Posterior vena cava (tissue), 2 donors: Measurements from ENCODE around the gene TAAR6. TPM values are rescaled to one million over a fixed set of nuclear protein-coding genes. Genes with fewer than 3 reads are reported as not detected.
"Not testable (repeated sequence)": the region's sequence is repeated elsewhere in the genome, so short reads cannot be mapped to it uniquely, and the experiment has no call there.

Source experiments
- DNase-seq: peaks from one replicate; pipeline ENCODE4 v3.0.0-alpha.2; 2020; ENCODE audit warnings: low spot score
- intact Hi-C, 2 donors: fragments of 100-400 bp; cut with DNase I; formaldehyde crosslinking; loops; one replicate each; pipeline versions ENCODE4 v1.14.1 to v1.14.2; 2022 to 2023
- long read RNA-seq, 2 donors: library from polyadenylated mRNA; unstranded; transcript quantifications; one replicate each; pipeline ENCODE4 v2.0.0, GENCODE V29; 2020 to 2021
- total RNA-seq, 2 donors: library from RNA; stranded (reverse); fragmentation: NEBNext Ultra II Directional; extraction: Animal tissue kit (Norgen Biotek cat#: 25700); gene quantifications; one replicate each; pipeline ENCODE4 v1.2.1, GENCODE V29; 2021
- donor health status: DM: yes; HTN: yes; CAD: no.
- donor health status: DM: yes; HTN: yes; CAD: no.

TAAR6 gene
- not detected for total RNA-seq
- long read RNA-seq, donor 1 = 0 reads
- long read RNA-seq, donor 2 = 0 reads

GRCh38 chr6:132570221-132570777 lies at the start of gene TAAR6:
Gene TAAR6, plus strand, starts transcription at chr6:132570322. Its CDS starts 0 bp downstream, at chr6:132570322.
- DNase-seq = no peak
- intact Hi-C loops = no loop called here

GRCh38 chr6:132520953-132521352 lies 49.2 kb upstream of the TAAR6 start:
- no peak for DNase-seq
- intact Hi-C loops = no loop called here

- no peak for DNase-seq
- intact Hi-C loops = no loop called here
These were observed 45.5 kb upstream of the TAAR6 start for GRCh38 chr6:132524646-132525045.

- intact Hi-C loops = no loop called here
- no peak for DNase-seq
These were observed 44.3 kb upstream of the TAAR6 start for GRCh38 chr6:132525866-132526265.

GRCh38 chr6:132526461-132526860 lies 43.7 kb upstream of the TAAR6 start:
- intact Hi-C loops = no loop called here
- DNase-seq = no peak

GRCh38 chr6:132527791-132528190 lies 42.3 kb upstream of the TAAR6 start:
- DNase-seq = no peak
- intact Hi-C loops = no loop called here

- intact Hi-C loops = no loop called here
- DNase-seq = no peak
These were observed 39.7 kb upstream of the TAAR6 start for GRCh38 chr6:132530293-132530974.

- intact Hi-C loops, DNase-seq: not testable (repeated sequence)
These were observed 35.6 kb upstream of the TAAR6 start for GRCh38 chr6:132534546-132534945.

GRCh38 chr6:132537145-132537544 lies 33.0 kb upstream of the TAAR6 start:
- intact Hi-C loops = no loop called here
- DNase-seq = no peak

GRCh38 chr6:132537977-132538376 lies 32.1 kb upstream of the TAAR6 start, which contains the start of gene TAAR9:
Gene TAAR9, plus strand, starts transcription at chr6:132538277. Its CDS starts 13 bp downstream, at chr6:132538290.
- no peak for DNase-seq
- intact Hi-C loops = no loop called here

GRCh38 chr6:132544826-132545225 lies 25.3 kb upstream of the TAAR6 start:
- intact Hi-C loops = loop anchor here in 1 of 2 donors (10.0 kb wide), 1 partner anchor 240 kb away; no protein-coding TSS in a partner anchor
- no peak for DNase-seq

- intact Hi-C loops = loop anchor here in 1 of 2 donors (10.0 kb wide), 1 partner anchor 236 kb away; no protein-coding TSS in a partner anchor
- no peak for DNase-seq
These were observed 21.2 kb upstream of the TAAR6 start for GRCh38 chr6:132548746-132549463.

GRCh38 chr6:132551214-132551613 lies 18.9 kb upstream of the TAAR6 start:
- intact Hi-C loops = no loop called here
- no peak for DNase-seq

GRCh38 chr6:132552372-132552771 lies 17.8 kb upstream of the TAAR6 start, which contains the start of gene TAAR8:
Gene TAAR8, plus strand, starts transcription at chr6:132552672. Its CDS starts 21 bp downstream, at chr6:132552693.
- intact Hi-C loops = no loop called here
- DNase-seq = no peak

- intact Hi-C loops, DNase-seq: not testable (repeated sequence)
These were observed 10.0 kb upstream of the TAAR6 start for GRCh38 chr6:132560087-132560486.

- DNase-seq = no peak
- intact Hi-C loops = no loop called here
These were observed 3.7 kb upstream of the TAAR6 start for GRCh38 chr6:132566404-132566803.

GRCh38 chr6:132567566-132567965 lies 2.6 kb upstream of the TAAR6 start:
- DNase-seq = no peak
- intact Hi-C loops = no loop called here

GRCh38 chr6:132568611-132569010 lies 1.5 kb upstream of the TAAR6 start:
- no peak for DNase-seq
- intact Hi-C loops = no loop called here

GRCh38 chr6:132569170-132569569 lies 952 bp upstream of the TAAR6 start:
- DNase-seq = no peak
- intact Hi-C loops = no loop called here

GRCh38 chr6:132571774-132572173 lies 1.7 kb downstream of the TAAR6 start:
- no peak for DNase-seq
- intact Hi-C loops = no loop called here
